Natural killer cell treated with Interleukin-12 subunit alpha and Interleukin-12 subunit beta and Interleukin-15 and Interleukin-18, amount 100 ng/mL, for 72 hours (primary cell): ENCODE results near the gene ALDH1A3. TPM values are rescaled to one million over a fixed set of nuclear protein-coding genes. Genes with fewer than 3 reads are reported as not detected.
A peak's percentile ranks its signal among the peaks of the same experiment; 100 is the strongest.

Experiments
- ATAC-seq, 2 donors: fragments of 150-1000 bp; cut with Tn5 transposase in 1 of 2; sonication (Bioruptor Pico), chemical (Tn5 transposase) in 1 of 2; 2 replicates each; pipeline ENCODE4 v1.10.0; 2021
- DNase-seq: peaks from one replicate; pipeline ENCODE4 v3.0.0; 2022; ENCODE audit warnings: low spot score
- H3K27ac Mint-ChIP-seq, 2 donors: 1 replicate in 1 of 2; 2 replicates in 1 of 2; pipeline ENCODE4 v1.8.0; 2022; ENCODE audit warnings: mixed read lengths in 2 of 2, mild to moderate bottlenecking in 1 of 2, moderate library complexity in 1 of 2
- H3K27me3 Mint-ChIP-seq, 2 donors: 1 replicate in 1 of 2; 2 replicates in 1 of 2; pipeline ENCODE4 v1.8.0; 2022; ENCODE audit warnings: mixed read lengths in 2 of 2
- H3K36me3 Mint-ChIP-seq: one replicate; pipeline ENCODE4 v1.8.0; 2022; ENCODE audit warnings: mixed read lengths
- H3K4me1 Mint-ChIP-seq, 2 donors: 1 replicate in 1 of 2; 2 replicates in 1 of 2; pipeline ENCODE4 v1.8.0; 2022; ENCODE audit warnings: low read depth in 2 of 2, mixed read lengths in 2 of 2, mild to moderate bottlenecking in 1 of 2
- H3K4me3 Mint-ChIP-seq: one replicate; pipeline ENCODE4 v1.8.0; 2022; ENCODE audit warnings: mixed read lengths
- H3K9me3 Mint-ChIP-seq: 2 replicates; pipeline ENCODE4 v1.8.0; 2022; ENCODE audit warnings: mixed read lengths
- total RNA-seq, 2 donors: library from RNA; stranded (reverse); gene quantifications; one replicate each; pipeline ENCODE4 v1.2.3, GENCODE V29; 2022

Gene ALDH1A3
- total RNA-seq, 2 donors from 2014 or later = not detected

GRCh38 chr15:100923902-100924301 lies 44.3 kb downstream of the ALDH1A3 start:
- Mint-ChIP-seq H3K27ac (no peak overlapping the region), H3K27me3 (peaks cover 29 to 36% of the 10 kb centered on the region in 2 donors), H3K9me3 (no peaks in the 10 kb centered on the region), H3K4me1 (peaks cover 0 to 5% of the 10 kb centered on the region in 2 donors), H3K4me3 (no peak overlapping the region), H3K36me3 (no peaks in the 10 kb centered on the region)
- no peak for ATAC-seq
- DNase-seq = no peak

- H3K36me3 Mint-ChIP-seq = no peaks in the 10 kb centered on the region
- no peak overlapping the region for H3K27ac Mint-ChIP-seq
- no peaks in the 10 kb centered on the region for H3K9me3 Mint-ChIP-seq
- no peak for ATAC-seq
- no peak overlapping the region for H3K4me3 Mint-ChIP-seq
- DNase-seq = no peak
- H3K4me1 Mint-ChIP-seq = peaks cover 0 to 5% of the 10 kb centered on the region in 2 donors
- H3K27me3 Mint-ChIP-seq = peaks cover 29 to 36% of the 10 kb centered on the region in 2 donors
Observed at GRCh38 chr15:100924436-100924835, 44.8 kb downstream of the ALDH1A3 start.

GRCh38 chr15:100925480-100925879 lies 45.8 kb downstream of the ALDH1A3 start:
- ATAC-seq = no peak
- peaks cover 0 to 5% of the 10 kb centered on the region in 2 donors for H3K4me1 Mint-ChIP-seq
- no peak overlapping the region for H3K27ac Mint-ChIP-seq
- H3K4me3 Mint-ChIP-seq = no peak overlapping the region
- H3K27me3 Mint-ChIP-seq = peaks cover 23 to 30% of the 10 kb centered on the region in 2 donors
- H3K9me3 Mint-ChIP-seq = no peaks in the 10 kb centered on the region
- DNase-seq = no peak
- H3K36me3 Mint-ChIP-seq = no peaks in the 10 kb centered on the region

- Mint-ChIP-seq H3K27me3 (peaks cover 15 to 22% of the 10 kb centered on the region in 2 donors), H3K36me3 (no peaks in the 10 kb centered on the region), H3K9me3 (no peaks in the 10 kb centered on the region), H3K27ac (no peak overlapping the region), H3K4me1 (peaks cover 0 to 5% of the 10 kb centered on the region in 2 donors), H3K4me3 (no peak overlapping the region)
- DNase-seq (no peak), ATAC-seq (no peak)
Observed at GRCh38 chr15:100926258-100926657, 46.6 kb downstream of the ALDH1A3 start.

- no peak overlapping the region for H3K4me3 Mint-ChIP-seq
- ATAC-seq (no peak), DNase-seq (no peak)
- no peak overlapping the region for H3K27ac Mint-ChIP-seq
- no peaks in the 10 kb centered on the region for H3K9me3 Mint-ChIP-seq
- H3K4me1 Mint-ChIP-seq = peaks cover 0 to 5% of the 10 kb centered on the region in 2 donors
- H3K36me3 Mint-ChIP-seq = no peaks in the 10 kb centered on the region
- peaks cover 7 to 19% of the 10 kb centered on the region in 2 donors for H3K27me3 Mint-ChIP-seq
Observed at GRCh38 chr15:100926971-100927756, 47.5 kb downstream of the ALDH1A3 start.

GRCh38 chr15:100928632-100929280 lies 49.1 kb downstream of the ALDH1A3 start:
- Mint-ChIP-seq H3K27me3 (peaks cover 5 to 10% of the 10 kb centered on the region in 2 donors), H3K27ac (no peak overlapping the region), H3K4me1 (no peaks in the 10 kb centered on the region), H3K36me3 (no peaks in the 10 kb centered on the region), H3K9me3 (no peaks in the 10 kb centered on the region), H3K4me3 (no peak overlapping the region)
- DNase-seq (no peak), ATAC-seq (no peak)

GRCh38 chr15:100929641-100930042 lies 50.0 kb downstream of the ALDH1A3 start:
- Mint-ChIP-seq H3K27ac (no peak overlapping the region), H3K9me3 (no peaks in the 10 kb centered on the region), H3K27me3 (peaks cover 3 to 13% of the 10 kb centered on the region in 2 donors), H3K4me3 (no peak overlapping the region), H3K4me1 (no peaks in the 10 kb centered on the region), H3K36me3 (no peaks in the 10 kb centered on the region)
- ATAC-seq = no peak
- DNase-seq = no peak

GRCh38 chr15:100930306-100930848 lies 50.7 kb downstream of the ALDH1A3 start:
- Mint-ChIP-seq H3K36me3 (no peaks in the 10 kb centered on the region), H3K27me3 (peaks cover 7 to 13% of the 10 kb centered on the region in 2 donors), H3K27ac (no peak overlapping the region), H3K4me1 (no peaks in the 10 kb centered on the region), H3K9me3 (no peaks in the 10 kb centered on the region), H3K4me3 (no peak overlapping the region)
- DNase-seq (no peak), ATAC-seq (no peak)

GRCh38 chr15:100931143-100931890 lies 51.7 kb downstream of the ALDH1A3 start:
- DNase-seq (no peak), ATAC-seq (no peak)
- H3K9me3 Mint-ChIP-seq = no peaks in the 10 kb centered on the region
- peaks cover 7 to 13% of the 10 kb centered on the region in 2 donors for H3K27me3 Mint-ChIP-seq
- no peaks in the 10 kb centered on the region for H3K4me1 Mint-ChIP-seq
- H3K27ac Mint-ChIP-seq = no peak overlapping the region
- H3K4me3 Mint-ChIP-seq = no peak overlapping the region
- H3K36me3 Mint-ChIP-seq = no peaks in the 10 kb centered on the region

- ATAC-seq (no peak), DNase-seq (no peak)
- H3K4me1 Mint-ChIP-seq = no peaks in the 10 kb centered on the region
- no peaks in the 10 kb centered on the region for H3K9me3 Mint-ChIP-seq
- H3K36me3 Mint-ChIP-seq = no peaks in the 10 kb centered on the region
- peaks cover 7 to 13% of the 10 kb centered on the region in 2 donors for H3K27me3 Mint-ChIP-seq
- H3K27ac Mint-ChIP-seq = no peak overlapping the region
- no peak overlapping the region for H3K4me3 Mint-ChIP-seq
Observed at GRCh38 chr15:100932676-100933348, 53.2 kb downstream of the ALDH1A3 start.

GRCh38 chr15:100934166-100934565 lies 54.5 kb downstream of the ALDH1A3 start:
- Mint-ChIP-seq H3K27me3 (peaks cover 7 to 13% of the 10 kb centered on the region in 2 donors), H3K9me3 (no peaks in the 10 kb centered on the region), H3K36me3 (no peaks in the 10 kb centered on the region), H3K4me1 (no peaks in the 10 kb centered on the region), H3K4me3 (no peak overlapping the region), H3K27ac (no peak overlapping the region)
- DNase-seq = no peak
- ATAC-seq = no peak

- ATAC-seq (peak in 1 of 2 donors; percentile 11), DNase-seq (no peak)
- Mint-ChIP-seq H3K27me3 (peaks cover 7 to 13% of the 10 kb centered on the region in 2 donors), H3K36me3 (no peaks in the 10 kb centered on the region), H3K4me3 (no peak overlapping the region), H3K27ac (no peak overlapping the region), H3K4me1 (no peaks in the 10 kb centered on the region), H3K9me3 (no peaks in the 10 kb centered on the region)
Observed at GRCh38 chr15:100934726-100935125, 55.1 kb downstream of the ALDH1A3 start.

- Mint-ChIP-seq H3K4me1 (no peaks in the 10 kb centered on the region), H3K4me3 (no peak overlapping the region), H3K9me3 (no peaks in the 10 kb centered on the region), H3K27me3 (peaks cover 7 to 13% of the 10 kb centered on the region in 2 donors), H3K27ac (no peak overlapping the region), H3K36me3 (no peaks in the 10 kb centered on the region)
- DNase-seq (no peak), ATAC-seq (no peak)
Observed at GRCh38 chr15:100937171-100937570, 57.5 kb downstream of the ALDH1A3 start.
